Peyer's patch (tissue), 4 donors: Measurements from ENCODE around the gene ARHGEF12. TPM values are rescaled to one million over a fixed set of nuclear protein-coding genes. Genes with fewer than 3 reads are reported as not detected.
A peak's percentile ranks its signal among the peaks of the same experiment; 100 is the strongest.

Source experiments
- DNase-seq, 3 donors: peaks; one replicate each; pipeline ENCODE4 v3.0.0-alpha.2; 2017 to 2019
- H3K27ac ChIP-seq, 4 donors: fragments of 200-600 bp; sonication (generic); one replicate each; pipeline ENCODE4 v1.5.1; 2016 to 2019
- H3K27me3 ChIP-seq, 2 donors: fragments of 200-600 bp; sonication (generic); one replicate each; pipeline ENCODE4 v1.5.1; 2019
- H3K36me3 ChIP-seq, 3 donors: fragments of 200-600 bp; sonication (generic); one replicate each; pipeline ENCODE4 v1.5.1; 2016 to 2019
- H3K4me1 ChIP-seq, 4 donors: fragments of 200-600 bp; sonication (generic); one replicate each; pipeline ENCODE4 v1.5.1; 2016 to 2019
- H3K4me3 ChIP-seq, 4 donors: fragments of 200-600 bp; sonication (generic); 1 replicate in 3 of 4; 2 replicates in 1 of 4; pipeline ENCODE4 v1.5.1; 2016 to 2019; ENCODE audit warnings: mild to moderate bottlenecking in 1 of 4
- H3K9me3 ChIP-seq, 4 donors: fragments of 200-600 bp; sonication (generic); one replicate each; pipeline ENCODE4 v1.5.1; 2016 to 2019; ENCODE audit warnings: mild to moderate bottlenecking in 1 of 4
- POLR2A ChIP-seq, 2 donors: fragments of 450-650 bp; IDR thresholded peaks; one replicate each; pipeline ENCODE4 v1.5.1; 2017; ENCODE audit warnings: antibody characterized with exemption in 2 of 2, mild to moderate bottlenecking in 2 of 2, moderate library complexity in 2 of 2
- total RNA-seq, 4 donors: library from RNA; depleted of rRNA; stranded (reverse); fragments of >200 nt; gene quantifications; one replicate each; pipeline ENCODE4 v1.1.0, GENCODE V29; 2016
- TF ChIP-seq, protein P1 (sequence below), 6 experiments: fragments of 450-650 bp in 4 of 6; fragments of 200-600 bp in 2 of 6; sonication (generic) in 1 of 6; IDR thresholded peaks; one replicate each; pipeline ENCODE4 v1.5.1; 2017 to 2019; ENCODE audit warnings: antibody characterized with exemption in 6 of 6, mild to moderate bottlenecking in 3 of 6, moderate library complexity in 1 of 6

ARHGEF12 gene
- total RNA-seq, 4 donors from 2014 or later: 102 to 122 (median 107) TPM

DNA sequence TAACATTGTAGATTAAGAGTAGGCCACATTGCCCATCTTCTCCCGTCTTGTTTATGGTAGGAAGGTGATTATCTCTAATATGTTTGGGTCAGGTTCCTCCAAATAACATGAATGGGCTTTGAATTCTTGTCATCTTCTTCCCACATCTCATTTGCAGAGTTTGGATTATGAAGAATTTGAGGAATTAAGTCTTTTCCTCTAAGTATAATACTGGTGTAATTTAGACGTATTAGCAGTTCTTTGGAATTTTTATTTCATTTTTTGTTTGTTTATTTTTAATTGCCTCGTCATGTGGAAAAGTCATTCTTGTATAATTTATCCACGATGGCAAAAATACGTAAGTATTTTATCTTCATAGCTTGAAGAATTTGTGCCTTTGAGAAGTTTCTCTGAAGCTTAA is 73.4 kb downstream of the ARHGEF12 start:
- Histone ChIP-seq H3K9me3 (no peaks in the 10 kb centered on the region), H3K27me3 (no peaks in the 10 kb centered on the region), H3K36me3 (no peaks in the 10 kb centered on the region), H3K27ac (no peak overlapping the region), H3K4me1 (no peaks in the 10 kb centered on the region), H3K4me3 (no peak overlapping the region)
- TF ChIP-seq, protein P1, sequence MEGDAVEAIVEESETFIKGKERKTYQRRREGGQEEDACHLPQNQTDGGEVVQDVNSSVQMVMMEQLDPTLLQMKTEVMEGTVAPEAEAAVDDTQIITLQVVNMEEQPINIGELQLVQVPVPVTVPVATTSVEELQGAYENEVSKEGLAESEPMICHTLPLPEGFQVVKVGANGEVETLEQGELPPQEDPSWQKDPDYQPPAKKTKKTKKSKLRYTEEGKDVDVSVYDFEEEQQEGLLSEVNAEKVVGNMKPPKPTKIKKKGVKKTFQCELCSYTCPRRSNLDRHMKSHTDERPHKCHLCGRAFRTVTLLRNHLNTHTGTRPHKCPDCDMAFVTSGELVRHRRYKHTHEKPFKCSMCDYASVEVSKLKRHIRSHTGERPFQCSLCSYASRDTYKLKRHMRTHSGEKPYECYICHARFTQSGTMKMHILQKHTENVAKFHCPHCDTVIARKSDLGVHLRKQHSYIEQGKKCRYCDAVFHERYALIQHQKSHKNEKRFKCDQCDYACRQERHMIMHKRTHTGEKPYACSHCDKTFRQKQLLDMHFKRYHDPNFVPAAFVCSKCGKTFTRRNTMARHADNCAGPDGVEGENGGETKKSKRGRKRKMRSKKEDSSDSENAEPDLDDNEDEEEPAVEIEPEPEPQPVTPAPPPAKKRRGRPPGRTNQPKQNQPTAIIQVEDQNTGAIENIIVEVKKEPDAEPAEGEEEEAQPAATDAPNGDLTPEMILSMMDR (IDR thresholded peaks at IDR 0.05): no peak
- TF ChIP-seq POLR2A (IDR thresholded peaks at IDR 0.05): no peak
- DNase-seq: no peak

DNA sequence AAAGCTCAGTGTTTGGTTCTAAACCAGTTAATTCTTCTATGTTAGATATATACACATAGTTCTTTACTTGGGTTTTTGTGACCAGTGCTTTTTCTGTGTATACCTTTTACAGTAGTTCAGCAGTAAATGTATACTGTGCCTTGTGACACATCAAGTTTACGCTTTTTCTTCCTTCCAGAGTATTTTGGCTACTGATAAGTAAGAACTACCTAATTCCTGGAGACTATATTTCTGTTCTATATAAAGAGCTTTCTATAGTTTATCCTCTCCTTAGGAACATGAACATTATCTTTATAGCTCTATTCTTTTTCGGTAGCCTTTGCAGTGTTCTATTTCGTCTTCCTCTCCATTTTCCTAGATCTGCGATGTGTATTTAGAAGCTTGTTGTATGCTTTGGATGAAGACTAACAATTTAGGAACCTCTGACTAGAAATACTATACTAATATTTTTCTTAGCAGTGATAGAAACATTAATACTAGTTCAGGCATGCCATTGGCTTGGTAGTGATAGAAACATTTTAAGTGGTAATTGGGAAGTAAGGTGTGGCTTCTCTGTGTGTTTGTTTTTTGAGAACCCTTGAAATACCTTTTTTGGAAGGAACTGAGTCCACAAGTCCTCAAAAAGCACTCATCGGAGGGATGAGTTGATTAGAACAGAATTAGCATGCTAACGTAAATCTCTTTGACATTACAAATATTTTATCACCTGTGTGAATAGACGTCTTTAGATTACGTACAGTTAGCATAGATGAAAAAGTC is 74.6 kb downstream of the ARHGEF12 start:
- TF ChIP-seq, protein P1 (IDR thresholded peaks at IDR 0.05): no peak
- no peak for TF ChIP-seq POLR2A (IDR thresholded peaks at IDR 0.05)
- H3K27ac ChIP-seq: no peak overlapping the region
- DNase-seq: no peak
- no peaks in the 10 kb centered on the region for H3K9me3 ChIP-seq
- no peaks in the 10 kb centered on the region for H3K36me3 ChIP-seq
- H3K4me3 ChIP-seq: no peak overlapping the region
- H3K4me1 ChIP-seq: no peaks in the 10 kb centered on the region
- no peaks in the 10 kb centered on the region for H3K27me3 ChIP-seq

DNA sequence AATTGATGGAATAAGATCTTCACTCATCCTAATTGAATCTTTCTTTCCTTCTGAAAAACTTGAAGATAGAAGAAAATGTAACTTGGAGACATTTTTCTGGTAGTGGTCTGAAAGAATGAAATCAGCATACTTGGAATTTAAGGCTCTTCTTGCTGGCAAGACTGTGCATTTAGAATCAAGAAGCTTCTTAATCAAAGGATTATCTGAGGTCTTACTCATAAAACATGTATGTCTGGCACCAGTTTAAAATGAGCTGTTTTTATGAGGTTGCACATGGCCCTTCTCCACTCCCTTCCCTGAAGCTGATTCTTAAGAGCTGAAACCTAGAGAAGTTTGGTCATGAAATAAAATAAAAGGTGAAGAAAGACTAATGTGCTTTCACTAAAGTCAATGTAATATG is 77.3 kb downstream of the ARHGEF12 start:
- Histone ChIP-seq H3K36me3 (no peaks in the 10 kb centered on the region), H3K4me3 (no peak overlapping the region), H3K4me1 (no peaks in the 10 kb centered on the region), H3K9me3 (no peaks in the 10 kb centered on the region), H3K27me3 (no peaks in the 10 kb centered on the region), H3K27ac (no peak overlapping the region)
- no peak for DNase-seq
- TF ChIP-seq, protein P1 (IDR thresholded peaks at IDR 0.05): no peak
- TF ChIP-seq POLR2A (IDR thresholded peaks at IDR 0.05): no peak

DNA sequence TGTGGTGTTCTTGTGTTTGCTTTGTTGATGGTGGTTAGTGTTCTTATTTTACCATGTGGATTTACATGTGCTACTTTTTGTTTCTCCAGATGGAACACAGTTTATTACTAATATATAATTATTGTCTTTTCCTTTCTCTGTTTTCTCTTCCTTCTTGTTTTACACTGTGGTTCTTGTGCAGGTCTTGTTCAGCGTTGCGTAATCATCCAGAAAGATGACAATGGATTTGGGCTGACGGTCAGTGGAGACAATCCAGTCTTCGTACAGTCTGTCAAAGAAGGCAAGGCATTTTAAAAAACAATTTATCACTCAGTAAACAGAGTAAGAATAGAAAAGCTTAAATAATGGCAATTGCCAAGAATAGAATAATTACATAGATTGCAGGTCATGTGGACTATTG is 84.4 kb downstream of the ARHGEF12 start:
- Histone ChIP-seq H3K4me1 (peaks cover 0 to 12% (median 0%) of the 10 kb centered on the region in 4 donors), H3K4me3 (no peak overlapping the region), H3K27me3 (no peaks in the 10 kb centered on the region), H3K36me3 (peaks cover 0 to 15% (median 0%) of the 10 kb centered on the region in 3 donors), H3K27ac (no peak overlapping the region), H3K9me3 (no peaks in the 10 kb centered on the region)
- TF ChIP-seq, protein P1 (IDR thresholded peaks at IDR 0.05): no peak
- TF ChIP-seq POLR2A (IDR thresholded peaks at IDR 0.05): no peak
- DNase-seq: no peak

DNA sequence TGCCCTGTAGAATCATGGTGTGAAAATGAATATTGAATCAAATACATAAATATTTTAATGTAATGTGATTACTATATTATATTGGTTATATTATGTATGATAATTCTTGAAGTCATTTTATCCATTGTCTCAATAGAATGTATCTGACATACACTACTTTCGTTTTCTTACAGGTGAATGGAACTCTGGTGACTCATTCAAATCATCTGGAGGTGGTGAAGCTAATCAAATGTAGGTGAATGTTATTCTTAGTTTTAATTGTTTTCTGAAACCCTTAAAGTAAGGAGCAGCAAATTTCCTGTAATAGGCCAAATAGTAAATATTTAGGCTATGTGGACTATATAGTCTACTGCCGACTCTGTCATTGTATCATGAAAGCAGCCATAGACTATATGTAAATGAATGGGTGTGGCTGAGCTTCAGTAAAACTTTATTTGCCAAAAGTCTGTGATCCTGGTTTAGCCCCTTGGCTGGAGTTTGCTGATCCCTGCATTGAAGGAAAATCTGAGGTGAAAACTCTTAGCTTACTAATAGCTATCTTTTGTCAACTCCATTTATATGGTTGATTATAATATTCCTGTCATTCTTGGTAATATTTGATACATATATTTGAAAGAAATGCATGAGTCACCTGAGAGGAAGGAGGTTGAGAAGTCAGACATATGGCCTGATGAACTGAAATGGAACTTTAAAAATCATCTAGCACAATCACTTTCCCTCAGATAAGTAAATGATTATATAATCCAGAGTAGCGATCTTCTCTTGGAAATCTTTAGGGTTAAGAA is 88.2 kb downstream of the ARHGEF12 start:
- DNase-seq: no peak
- Histone ChIP-seq H3K4me1 (peaks cover 0 to 12% (median 0%) of the 10 kb centered on the region in 4 donors), H3K9me3 (no peaks in the 10 kb centered on the region), H3K27me3 (no peaks in the 10 kb centered on the region), H3K36me3 (peaks cover 0 to 24% (median 0%) of the 10 kb centered on the region in 3 donors), H3K27ac (peak overlapping the region in 2 of 4 donors; percentile 35 to 53), H3K4me3 (no peak overlapping the region)
- no peak for TF ChIP-seq POLR2A (IDR thresholded peaks at IDR 0.05)
- TF ChIP-seq, protein P1 (IDR thresholded peaks at IDR 0.05): no peak
